Astrocyte (in vitro differentiated cells and primary cell): ENCODE data around the gene ZNF800. TPM values are rescaled to one million over a fixed set of nuclear protein-coding genes. Genes with fewer than 3 reads are reported as not detected.

Experiments used
- DNase-seq: peaks from one replicate; pipeline ENCODE4 v3.0.0-alpha.2; 2010; ENCODE audit warnings: low read depth
- FAIRE-seq: peaks from 2 replicates; lab custom pipeline; 2011; peaks lifted over from hg19 to GRCh38; lab: Jason Lieb, UNC
- H2AFZ ChIP-seq: 2 replicates; pipeline ENCODE4 v1.6.0; 2012; ENCODE audit warnings: low read depth, low read length, inconsistent platforms
- H3K27ac ChIP-seq: 2 replicates; pipeline ENCODE4 v1.5.1; 2011; ENCODE audit warnings: low read depth, low read length, inconsistent platforms
- H3K27me3 ChIP-seq: 2 replicates; pipeline ENCODE4 v1.6.0; 2011; ENCODE audit warnings: low read length, inconsistent platforms; ENCODE audit not compliant: insufficient read depth
- H3K36me3 ChIP-seq: 2 replicates; pipeline ENCODE4 v1.5.1; 2011; ENCODE audit warnings: low read length, inconsistent platforms; ENCODE audit not compliant: insufficient read depth
- H3K4me1 ChIP-seq: 2 replicates; pipeline ENCODE4 v1.5.1; 2011; ENCODE audit warnings: low read length, inconsistent platforms; ENCODE audit not compliant: insufficient read depth
- H3K4me2 ChIP-seq: 2 replicates; pipeline ENCODE4 v1.6.0; 2012; ENCODE audit warnings: low read length, inconsistent platforms
- H3K4me3 ChIP-seq: 2 replicates; pipeline ENCODE4 v1.5.1; 2011; ENCODE audit warnings: low read depth, mild to moderate bottlenecking, low read length, inconsistent platforms; ENCODE audit not compliant: insufficient read depth
- H3K79me2 ChIP-seq: 2 replicates; pipeline ENCODE4 v1.6.0; 2012; ENCODE audit warnings: mild to moderate bottlenecking, low read length, inconsistent platforms; ENCODE audit not compliant: insufficient read depth
- H3K9ac ChIP-seq: 2 replicates; pipeline ENCODE4 v1.6.0; 2012; ENCODE audit warnings: mild to moderate bottlenecking, low read length, inconsistent platforms
- H3K9me3 ChIP-seq: 2 replicates; pipeline ENCODE4 v1.5.1; 2012; ENCODE audit warnings: low read depth, mild to moderate bottlenecking, low read length, inconsistent platforms; ENCODE audit not compliant: insufficient read depth
- H4K20me1 ChIP-seq: 2 replicates; pipeline ENCODE4 v1.6.0; 2012; ENCODE audit warnings: low read length, inconsistent platforms; ENCODE audit not compliant: insufficient read depth
- H3K27ac Mint-ChIP-seq: one replicate; pipeline ENCODE4 v1.8.0; 2021; ENCODE audit warnings: mild to moderate bottlenecking, mixed read lengths; ENCODE audit not compliant: unreplicated experiment
- H3K27me3 Mint-ChIP-seq: one replicate; pipeline ENCODE4 v1.8.0; 2021; ENCODE audit warnings: low read depth, mixed read lengths; ENCODE audit not compliant: unreplicated experiment
- H3K36me3 Mint-ChIP-seq: one replicate; pipeline ENCODE4 v1.8.0; 2021; ENCODE audit warnings: low read depth, mixed read lengths; ENCODE audit not compliant: unreplicated experiment
- H3K4me1 Mint-ChIP-seq: one replicate; pipeline ENCODE4 v1.8.0; 2021; ENCODE audit warnings: low read depth, mixed read lengths; ENCODE audit not compliant: unreplicated experiment
- H3K4me3 Mint-ChIP-seq: one replicate; pipeline ENCODE4 v1.8.0; 2021; ENCODE audit warnings: mild to moderate bottlenecking, moderate library complexity, mixed read lengths; ENCODE audit not compliant: unreplicated experiment
- H3K9me3 Mint-ChIP-seq: one replicate; pipeline ENCODE4 v1.8.0; 2021; ENCODE audit warnings: mild to moderate bottlenecking, mixed read lengths; ENCODE audit not compliant: unreplicated experiment
- CTCF ChIP-seq: IDR thresholded peaks from 2 replicates; pipeline ENCODE4 v1.5.1; 2011; ENCODE audit warnings: low read depth, mild to moderate bottlenecking, inconsistent platforms, low read length, moderate library complexity; ENCODE audit not compliant: insufficient read depth
- EZH2 ChIP-seq: IDR thresholded peaks from 2 replicates; pipeline ENCODE4 v1.6.1; 2012; ENCODE audit warnings: mild to moderate bottlenecking, low read length, inconsistent platforms; ENCODE audit not compliant: insufficient read depth
- total RNA-seq: library from RNA; stranded (reverse); gene quantifications from 2 replicates; pipeline ENCODE4 v1.2.1, GENCODE V29; 2021

The ZNF800 gene
- total RNA-seq, 1 donor from 2014 or later: 27.9 TPM

GRCh38 chr7:127419196-127419595, 26.7 kb upstream of the ZNF800 start:
- no peaks in the 10 kb centered on the region for H3K27me3 ChIP-seq
- H3K4me2 ChIP-seq: no peak overlapping the region
- Mint-ChIP-seq H3K27ac (no peak overlapping the region), H3K36me3 (no peaks in the 10 kb centered on the region), H3K27me3 (peaks cover 3% of the 10 kb centered on the region), H3K4me1 (no peaks in the 10 kb centered on the region), H3K9me3 (no peaks in the 10 kb centered on the region), H3K4me3 (no peak overlapping the region)
- FAIRE-seq: no peak
- TF ChIP-seq CTCF: no peak
- no peak for TF ChIP-seq EZH2
- H2AFZ ChIP-seq: no peak overlapping the region
- H3K9ac ChIP-seq: no peak overlapping the region
- no peaks in the 10 kb centered on the region for H3K9me3 ChIP-seq
- no peak overlapping the region for H3K27ac ChIP-seq
- H3K79me2 ChIP-seq: no peaks in the 10 kb centered on the region
- H3K36me3 ChIP-seq: no peaks in the 10 kb centered on the region
- no peak for DNase-seq
- H3K4me3 ChIP-seq: no peak overlapping the region
- no peaks in the 10 kb centered on the region for H4K20me1 ChIP-seq
- no peaks in the 10 kb centered on the region for H3K4me1 ChIP-seq

GRCh38 chr7:127418459-127418858, 26.0 kb upstream of the ZNF800 start:
- H4K20me1 ChIP-seq: no peaks in the 10 kb centered on the region
- peaks cover 2% of the 10 kb centered on the region for H3K27me3 ChIP-seq
- no peaks in the 10 kb centered on the region for H3K4me1 ChIP-seq
- H3K4me1 Mint-ChIP-seq: no peaks in the 10 kb centered on the region
- no peaks in the 10 kb centered on the region for H3K79me2 ChIP-seq
- no peaks in the 10 kb centered on the region for H3K36me3 Mint-ChIP-seq
- H3K9me3 ChIP-seq: no peaks in the 10 kb centered on the region
- no peaks in the 10 kb centered on the region for H3K9me3 Mint-ChIP-seq
- no peak overlapping the region for H3K27ac Mint-ChIP-seq
- H3K27ac ChIP-seq: no peak overlapping the region
- no peak overlapping the region for H3K4me3 ChIP-seq
- no peaks in the 10 kb centered on the region for H3K36me3 ChIP-seq
- H2AFZ ChIP-seq: no peak overlapping the region
- peaks cover 3% of the 10 kb centered on the region for H3K27me3 Mint-ChIP-seq
- TF ChIP-seq CTCF (no peak), EZH2 (no peak)
- no peak overlapping the region for H3K4me3 Mint-ChIP-seq
- DNase-seq: no peak
- H3K9ac ChIP-seq: no peak overlapping the region
- no peak overlapping the region for H3K4me2 ChIP-seq
- no peak for FAIRE-seq

- peaks cover 3% of the 10 kb centered on the region for H3K27me3 ChIP-seq
- no peaks in the 10 kb centered on the region for H3K9me3 ChIP-seq
- H3K4me3 ChIP-seq: no peak overlapping the region
- no peaks in the 10 kb centered on the region for H3K9me3 Mint-ChIP-seq
- H3K27me3 Mint-ChIP-seq: peaks cover 3% of the 10 kb centered on the region
- no peak for FAIRE-seq
- H4K20me1 ChIP-seq: no peaks in the 10 kb centered on the region
- no peaks in the 10 kb centered on the region for H3K79me2 ChIP-seq
- DNase-seq: no peak
- H3K4me1 Mint-ChIP-seq: no peaks in the 10 kb centered on the region
- no peak overlapping the region for H3K4me3 Mint-ChIP-seq
- H2AFZ ChIP-seq: no peak overlapping the region
- no peaks in the 10 kb centered on the region for H3K36me3 Mint-ChIP-seq
- H3K36me3 ChIP-seq: no peaks in the 10 kb centered on the region
- no peak overlapping the region for H3K27ac ChIP-seq
- no peak overlapping the region for H3K4me2 ChIP-seq
- no peaks in the 10 kb centered on the region for H3K4me1 ChIP-seq
- no peak overlapping the region for H3K9ac ChIP-seq
- H3K27ac Mint-ChIP-seq: no peak overlapping the region
- no peak for TF ChIP-seq CTCF
- TF ChIP-seq EZH2: no peak
These were observed 24.8 kb upstream of the ZNF800 start for GRCh38 chr7:127417346-127417745.
